Stimulated activated naive CD4-positive, alpha-beta T cell treated with Interleukin-2 at 50 U/mL for 16 hours (primary cell): Measurements from ENCODE around the gene TMA7B.

Source experiments
- DNase-seq: peaks from one replicate; lab custom pipeline; 2025; lab: John Stamatoyannopoulos, UW

TMA7B gene

DNA sequence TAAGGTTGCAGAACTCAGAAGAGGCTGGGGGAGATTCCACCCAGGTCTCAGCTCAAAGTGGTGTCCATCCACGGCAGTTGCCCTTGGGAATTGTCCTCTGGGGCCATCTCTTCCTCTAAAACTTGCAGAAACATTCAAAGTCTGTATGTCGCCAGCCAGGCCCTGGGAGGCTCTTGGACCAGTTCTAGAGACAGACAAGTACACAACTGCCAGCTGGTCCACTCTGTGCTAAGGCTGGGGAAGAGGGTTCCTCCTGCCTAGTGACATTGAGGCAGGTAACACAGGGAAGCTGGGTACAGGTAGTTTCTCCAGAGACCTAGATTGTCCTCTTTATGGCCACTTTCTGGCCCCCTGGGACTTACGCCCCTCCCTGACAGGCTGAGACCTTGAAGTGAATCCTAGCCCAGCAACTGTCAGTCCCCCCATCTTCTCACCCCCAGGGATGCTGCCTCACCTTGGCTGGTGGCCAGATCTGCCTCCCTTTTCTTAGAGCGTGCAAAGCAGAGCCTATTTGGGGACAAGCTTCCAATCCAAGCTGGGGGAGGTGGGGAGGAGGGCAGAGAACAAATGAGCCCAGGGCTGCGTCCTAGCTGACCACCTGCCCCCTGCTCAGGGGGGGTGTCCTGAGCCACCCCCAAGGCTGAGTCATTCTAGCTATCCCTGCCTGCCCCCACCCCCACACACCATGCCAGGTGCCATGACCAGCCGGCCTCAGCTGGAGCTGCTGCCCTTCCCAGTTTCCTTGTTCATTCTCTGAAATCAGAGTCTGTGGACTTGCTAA is 42.9 kb downstream of the TMA7B start:
- no peak for DNase-seq

- DNase-seq, result no peak
Measured at GRCh38 chr22:40004836-40005235, 44.6 kb downstream of the TMA7B start.

GRCh38 chr22:40006641-40007040 is 46.4 kb downstream of the TMA7B start:
- DNase-seq, result no peak

- DNase-seq, result no peak
Measured at GRCh38 chr22:40007853-40008710, 47.9 kb downstream of the TMA7B start.

DNA sequence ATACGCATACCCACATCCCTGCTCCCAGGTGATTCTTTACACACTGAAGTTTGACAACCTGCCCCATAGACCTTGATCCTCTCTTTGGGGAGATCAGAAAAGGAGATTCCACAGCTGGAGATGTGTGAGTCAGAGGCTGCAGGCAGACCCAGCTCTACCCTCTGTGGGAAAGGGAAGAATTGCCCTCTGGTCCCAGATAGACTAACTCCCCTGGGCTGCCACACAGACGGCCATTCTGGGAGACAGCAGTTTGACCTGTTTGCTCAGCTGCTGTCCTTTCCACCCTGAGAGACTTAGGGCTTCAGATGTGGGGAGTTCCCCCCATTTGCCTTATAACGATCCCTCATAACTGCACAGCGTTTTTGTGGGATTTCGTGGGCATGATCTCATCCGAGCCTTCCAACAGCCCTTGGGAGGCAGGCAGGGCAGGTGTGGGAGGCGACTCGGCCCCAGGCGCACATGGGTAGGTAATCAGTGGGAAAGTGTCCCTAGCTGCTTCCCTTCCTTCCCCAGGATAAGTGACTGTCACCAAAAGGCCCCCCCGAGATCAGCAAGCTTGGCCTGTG is 48.6 kb downstream of the TMA7B start:
- DNase-seq, result no peak

DNA sequence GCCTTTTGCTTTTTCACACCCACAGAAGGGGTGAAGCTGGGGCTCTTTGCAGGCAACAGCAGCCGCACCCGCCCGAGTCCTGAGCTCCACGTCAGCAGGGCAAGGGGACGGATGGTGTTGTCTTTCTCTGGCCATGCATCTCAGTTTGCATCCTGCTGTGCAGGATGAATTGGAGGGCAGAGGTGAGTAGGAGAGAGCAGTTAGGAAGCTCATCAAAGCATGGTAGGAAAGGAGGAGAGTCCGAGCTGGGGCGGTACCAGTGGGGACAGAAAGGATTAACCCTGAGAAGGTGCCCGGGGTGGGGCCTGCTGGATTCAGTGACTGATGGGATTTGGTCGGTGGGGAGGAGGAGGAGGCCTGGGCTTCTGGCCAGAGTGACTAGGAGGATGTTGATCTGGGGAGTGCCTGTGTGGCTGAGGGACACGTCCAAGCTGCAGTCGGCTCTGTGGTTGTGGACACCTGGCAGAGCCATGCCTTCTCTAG is 49.1 kb downstream of the TMA7B start:
- DNase-seq, result no peak

DNA sequence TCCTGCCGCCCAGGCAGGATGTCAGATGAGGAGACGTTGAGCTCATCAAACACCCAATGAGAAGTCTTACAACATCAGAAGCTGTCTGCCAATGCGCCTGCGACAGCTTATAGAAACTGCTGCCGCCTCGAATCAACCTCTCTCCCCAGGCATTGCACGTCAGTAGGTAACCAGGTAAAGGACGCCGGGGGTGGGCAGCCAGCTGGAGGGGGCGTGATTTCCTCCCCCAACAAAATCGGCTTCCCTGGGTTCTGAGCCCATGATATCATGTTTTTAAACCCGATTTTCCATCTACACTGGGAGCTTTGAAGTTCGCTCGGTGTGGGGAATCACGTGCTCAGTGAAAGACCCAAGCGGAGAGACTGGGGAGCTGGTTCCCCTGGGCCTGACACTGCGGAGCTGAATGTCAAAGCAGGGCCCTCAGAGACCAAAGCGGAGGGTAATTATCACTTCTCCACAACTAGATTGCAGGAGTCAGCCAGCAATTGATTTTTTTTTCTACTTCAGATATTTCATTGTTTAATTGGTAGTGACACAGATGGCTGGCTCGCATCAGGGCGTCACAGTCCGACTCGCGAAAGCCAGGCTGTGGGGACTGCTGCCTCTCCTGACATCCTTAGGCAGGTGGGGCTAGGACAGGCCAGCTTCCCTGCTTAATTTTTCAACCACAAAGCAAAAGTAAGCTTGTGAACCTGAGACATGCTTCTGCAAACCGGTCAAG is 49.9 kb downstream of the TMA7B start:
- DNase-seq, result no peak

DNA sequence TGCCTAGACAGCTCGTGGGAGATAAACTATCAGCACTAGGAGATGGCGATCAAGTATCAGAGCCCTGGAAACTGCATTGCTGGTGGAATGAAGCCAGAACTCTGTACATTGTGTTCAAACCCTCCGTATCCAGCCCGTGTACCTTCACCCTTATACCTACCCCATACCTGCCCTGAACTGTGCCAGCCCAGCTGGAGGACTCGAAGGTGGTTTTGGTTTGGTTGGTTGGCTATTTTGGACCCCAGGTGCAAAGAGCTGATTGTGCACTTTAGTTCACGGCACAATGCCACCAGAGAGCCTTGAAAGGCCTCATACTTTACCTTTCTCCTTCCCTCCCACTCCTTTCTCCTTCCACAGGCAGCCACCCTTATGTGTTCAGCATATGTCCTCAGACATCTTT is 50.5 kb downstream of the TMA7B start:
- no peak for DNase-seq
